ENCODE measurements around the gene MRPS15. TPM values are rescaled to one million over a fixed set of nuclear protein-coding genes. Genes with fewer than 3 reads are reported as not detected.

Gene MRPS15
- total RNA-seq, 1 donor from 2014 or later: 78.8 TPM

- Mint-ChIP-seq H3K9me3 (ENCODE audit: unreplicated experiment) (no peaks in the 10 kb centered on the region), H3K36me3 (ENCODE audit: low read depth, unreplicated experiment) (no peaks in the 10 kb centered on the region), H3K4me3 (ENCODE audit: unreplicated experiment) (no peak overlapping the region), H3K27ac (ENCODE audit: unreplicated experiment) (no peak overlapping the region), H3K27me3 (ENCODE audit: unreplicated experiment) (peaks cover 5% of the 10 kb centered on the region), H3K4me1 (ENCODE audit: unreplicated experiment) (no peaks in the 10 kb centered on the region)
- TF ChIP-seq CTCF (IDR thresholded peaks at IDR 0.05; ENCODE audit: unreplicated experiment): no peak
- DNase-seq (ENCODE audit: low spot score): no peak
Observed at GRCh38 chr1:36472656-36473055, 8.5 kb upstream of the MRPS15 start.

GRCh38 chr1:36471830-36472641 lies 7.9 kb upstream of the MRPS15 start:
- no peak for TF ChIP-seq CTCF (IDR thresholded peaks at IDR 0.05; ENCODE audit: unreplicated experiment)
- no peak for DNase-seq (ENCODE audit: low spot score)
- Mint-ChIP-seq H3K36me3 (ENCODE audit: low read depth, unreplicated experiment) (no peaks in the 10 kb centered on the region), H3K27me3 (ENCODE audit: unreplicated experiment) (peaks cover 5% of the 10 kb centered on the region), H3K4me3 (ENCODE audit: unreplicated experiment) (no peak overlapping the region), H3K4me1 (ENCODE audit: unreplicated experiment) (no peaks in the 10 kb centered on the region), H3K27ac (ENCODE audit: unreplicated experiment) (no peak overlapping the region), H3K9me3 (ENCODE audit: unreplicated experiment) (no peaks in the 10 kb centered on the region)

- DNase-seq (ENCODE audit: low spot score): no peak
- Mint-ChIP-seq H3K36me3 (ENCODE audit: low read depth, unreplicated experiment) (no peaks in the 10 kb centered on the region), H3K27ac (ENCODE audit: unreplicated experiment) (no peak overlapping the region), H3K27me3 (ENCODE audit: unreplicated experiment) (peaks cover 15% of the 10 kb centered on the region), H3K4me1 (ENCODE audit: unreplicated experiment) (peaks cover 16% of the 10 kb centered on the region), H3K9me3 (ENCODE audit: unreplicated experiment) (no peaks in the 10 kb centered on the region), H3K4me3 (ENCODE audit: unreplicated experiment) (no peak overlapping the region)
- no peak for TF ChIP-seq CTCF (IDR thresholded peaks at IDR 0.05; ENCODE audit: unreplicated experiment)
Observed at GRCh38 chr1:36469163-36469562, 5.0 kb upstream of the MRPS15 start.

GRCh38 chr1:36467700-36468455 lies 3.7 kb upstream of the MRPS15 start:
- no peak for DNase-seq (ENCODE audit: low spot score)
- Mint-ChIP-seq H3K27ac (ENCODE audit: unreplicated experiment) (no peak overlapping the region), H3K4me3 (ENCODE audit: unreplicated experiment) (no peak overlapping the region), H3K36me3 (ENCODE audit: low read depth, unreplicated experiment) (no peaks in the 10 kb centered on the region), H3K9me3 (ENCODE audit: unreplicated experiment) (no peaks in the 10 kb centered on the region), H3K27me3 (ENCODE audit: unreplicated experiment) (peaks cover 15% of the 10 kb centered on the region), H3K4me1 (ENCODE audit: unreplicated experiment) (peaks cover 25% of the 10 kb centered on the region)
- no peak for TF ChIP-seq CTCF (IDR thresholded peaks at IDR 0.05; ENCODE audit: unreplicated experiment)

GRCh38 chr1:36467027-36467410 lies 2.8 kb upstream of the MRPS15 start:
- H3K36me3 Mint-ChIP-seq (ENCODE audit: low read depth, unreplicated experiment): peaks cover 5% of the 10 kb centered on the region
- DNase-seq (ENCODE audit: low spot score): no peak
- H3K4me3 Mint-ChIP-seq (ENCODE audit: unreplicated experiment): no peak overlapping the region
- H3K9me3 Mint-ChIP-seq (ENCODE audit: unreplicated experiment): no peaks in the 10 kb centered on the region
- H3K27ac Mint-ChIP-seq (ENCODE audit: unreplicated experiment): no peak overlapping the region
- no peak for TF ChIP-seq CTCF (IDR thresholded peaks at IDR 0.05; ENCODE audit: unreplicated experiment)
- H3K4me1 Mint-ChIP-seq (ENCODE audit: unreplicated experiment): peaks cover 25% of the 10 kb centered on the region
- peaks cover 17% of the 10 kb centered on the region for H3K27me3 Mint-ChIP-seq (ENCODE audit: unreplicated experiment)
